ENCODE measurements around the gene CMIP. TPM values are rescaled to one million over a fixed set of nuclear protein-coding genes. Genes with fewer than 3 reads are reported as not detected.
A peak's percentile ranks its signal among the peaks of the same experiment; 100 is the strongest.

Gene CMIP
- total RNA-seq, 4 donors from 2014 or later, result 15.5 to 65.9 (median 20.2) TPM

DNA sequence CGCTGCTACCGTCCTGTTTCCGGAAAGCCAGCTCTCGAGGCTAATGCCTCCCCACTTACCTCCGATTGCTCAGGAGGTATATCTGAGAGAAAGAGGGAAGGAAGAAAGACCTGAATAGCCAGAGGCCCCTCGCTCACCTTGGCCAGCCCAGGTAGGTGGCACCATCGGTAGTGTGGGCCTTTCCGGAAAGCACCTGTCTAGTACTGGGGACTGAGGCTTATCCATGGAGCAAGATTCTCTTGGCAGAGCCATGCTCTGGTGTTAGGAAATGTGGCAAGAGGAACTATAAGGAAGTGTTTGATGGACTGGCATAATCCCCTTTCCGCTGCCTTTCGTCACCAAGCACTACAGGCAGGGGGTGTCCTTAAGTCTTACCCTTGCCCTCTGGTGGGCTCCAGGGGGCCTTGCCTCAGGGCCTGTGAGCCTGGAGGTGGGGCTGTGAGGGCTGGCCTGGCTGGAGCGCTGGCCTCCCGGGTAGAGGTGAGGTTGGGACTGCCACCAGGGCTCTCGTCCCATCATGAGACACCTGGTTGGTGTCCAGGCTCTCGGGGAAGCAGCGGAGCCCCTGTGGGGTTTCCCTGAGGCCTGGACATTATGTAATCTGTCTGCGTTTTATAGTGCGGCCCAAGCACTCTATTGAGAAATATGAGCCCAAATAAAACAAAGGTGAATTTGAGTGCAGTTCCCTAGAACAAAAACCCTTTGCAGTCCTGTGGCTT is 2.9 kb downstream of the CMIP start:
- Histone ChIP-seq H3K36me3 (no peaks in the 10 kb centered on the region), H3K9me3 (no peaks in the 10 kb centered on the region), H3K4me1 (peaks cover 34 to 41% of the 10 kb centered on the region in 2 donors), H3K27me3 (no peaks in the 10 kb centered on the region), H3K4me3 (replicated peaks in 1 of 3) (no peak overlapping the region), H3K27ac (peak overlapping the region; percentile 14 to 81 (median 77))
- intact Hi-C loops (cut with DNase I), result loop anchor here (5.0 kb wide), 1 partner anchor 95 kb away; no protein-coding TSS in a partner anchor
- DNase-seq, result peak; percentile 50 to 59
- WGBS, 2 donors, result 64% methylated on average over 14 to 15 of the region's 17 CpGs
- TF ChIP-seq, protein P1, sequence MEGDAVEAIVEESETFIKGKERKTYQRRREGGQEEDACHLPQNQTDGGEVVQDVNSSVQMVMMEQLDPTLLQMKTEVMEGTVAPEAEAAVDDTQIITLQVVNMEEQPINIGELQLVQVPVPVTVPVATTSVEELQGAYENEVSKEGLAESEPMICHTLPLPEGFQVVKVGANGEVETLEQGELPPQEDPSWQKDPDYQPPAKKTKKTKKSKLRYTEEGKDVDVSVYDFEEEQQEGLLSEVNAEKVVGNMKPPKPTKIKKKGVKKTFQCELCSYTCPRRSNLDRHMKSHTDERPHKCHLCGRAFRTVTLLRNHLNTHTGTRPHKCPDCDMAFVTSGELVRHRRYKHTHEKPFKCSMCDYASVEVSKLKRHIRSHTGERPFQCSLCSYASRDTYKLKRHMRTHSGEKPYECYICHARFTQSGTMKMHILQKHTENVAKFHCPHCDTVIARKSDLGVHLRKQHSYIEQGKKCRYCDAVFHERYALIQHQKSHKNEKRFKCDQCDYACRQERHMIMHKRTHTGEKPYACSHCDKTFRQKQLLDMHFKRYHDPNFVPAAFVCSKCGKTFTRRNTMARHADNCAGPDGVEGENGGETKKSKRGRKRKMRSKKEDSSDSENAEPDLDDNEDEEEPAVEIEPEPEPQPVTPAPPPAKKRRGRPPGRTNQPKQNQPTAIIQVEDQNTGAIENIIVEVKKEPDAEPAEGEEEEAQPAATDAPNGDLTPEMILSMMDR (IDR thresholded peaks at IDR 0.05), result no peak
- TF ChIP-seq POLR2A (IDR thresholded peaks at IDR 0.05), result no peak

DNA sequence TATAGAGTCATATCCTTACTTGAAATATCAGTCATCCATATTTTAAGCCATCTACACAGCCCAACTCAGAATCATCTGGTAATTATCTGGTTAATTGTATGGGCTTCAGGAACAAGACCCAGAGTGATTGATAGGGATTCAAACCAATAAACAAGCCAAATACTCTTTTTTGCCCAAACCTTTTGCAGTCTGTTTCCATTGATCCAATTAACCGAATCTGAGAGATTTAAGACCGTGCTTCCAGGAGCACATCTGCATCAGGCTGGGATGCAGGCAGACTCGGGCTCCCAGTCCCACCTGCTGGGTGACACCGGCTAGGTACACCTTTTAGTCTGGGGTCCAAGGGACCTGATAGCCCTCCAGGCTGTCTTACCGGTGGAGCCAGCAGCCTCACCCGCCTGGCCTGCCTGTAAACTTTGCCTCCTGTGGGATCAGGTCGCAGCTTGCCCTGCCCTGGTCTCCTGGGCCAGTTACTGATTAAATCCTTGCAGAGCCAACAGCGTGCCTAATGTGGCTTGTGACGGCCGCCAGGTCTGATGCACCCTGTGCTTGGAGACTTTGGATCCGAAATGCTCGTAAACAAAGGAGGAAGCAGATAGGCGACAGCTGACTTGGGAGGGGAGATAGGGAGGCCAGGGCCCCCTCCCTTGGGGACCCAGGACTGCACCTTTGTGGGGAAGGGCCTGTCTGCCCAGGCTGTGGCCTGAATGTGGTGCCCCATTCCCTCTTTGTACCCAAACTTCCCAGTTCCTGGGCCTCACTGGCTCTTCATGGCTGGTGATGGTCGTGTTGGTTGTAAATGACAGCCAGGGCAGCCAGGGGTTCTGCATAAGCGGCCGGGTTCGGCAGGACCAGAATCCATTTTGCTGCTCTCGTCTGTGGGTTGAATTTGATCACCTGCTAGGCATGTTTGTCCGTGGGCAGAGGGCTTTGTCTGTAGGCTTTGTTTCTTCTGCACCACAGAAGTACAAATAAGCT is 3.8 kb downstream of the CMIP start:
- Histone ChIP-seq H3K27ac (peak overlapping the region in 2 of 3 donors; percentile 77 to 81), H3K27me3 (no peaks in the 10 kb centered on the region), H3K4me1 (peaks cover 34 to 50% of the 10 kb centered on the region in 2 donors), H3K4me3 (replicated peaks in 1 of 3) (no peak overlapping the region), H3K9me3 (no peaks in the 10 kb centered on the region), H3K36me3 (no peaks in the 10 kb centered on the region)
- intact Hi-C loops (cut with DNase I), result loop anchor here (5.0 kb wide), 1 partner anchor 94 kb away; no protein-coding TSS in a partner anchor
- DNase-seq, result no peak
- 88% methylated on average over 16 to 17 of the region's 19 CpGs for WGBS, 2 donors
- TF ChIP-seq, protein P1 (IDR thresholded peaks at IDR 0.05), result no peak
- no peak for TF ChIP-seq POLR2A (IDR thresholded peaks at IDR 0.05)

GRCh38 chr16:81449241-81449640 is 4.6 kb downstream of the CMIP start:
- H3K9me3 ChIP-seq, result no peaks in the 10 kb centered on the region
- 95 to 99% methylated on average over 2 of the region's 2 CpGs for whole genome bisulfite sequencing, 2 donors
- intact Hi-C loops (cut with DNase I), result loop anchor here (5.0 kb wide), 1 partner anchor 93 kb away; no protein-coding TSS in a partner anchor
- H3K27ac ChIP-seq, result no peak overlapping the region
- no peaks in the 10 kb centered on the region for H3K36me3 ChIP-seq
- TF ChIP-seq, protein P1 (IDR thresholded peaks at IDR 0.05), result no peak
- TF ChIP-seq POLR2A (IDR thresholded peaks at IDR 0.05), result no peak
- no peak overlapping the region for H3K4me3 ChIP-seq (replicated peaks in 1 of 3)
- H3K4me1 ChIP-seq, result peaks cover 31 to 53% of the 10 kb centered on the region in 2 donors
- H3K27me3 ChIP-seq, result no peaks in the 10 kb centered on the region
- DNase-seq, result no peak

DNA sequence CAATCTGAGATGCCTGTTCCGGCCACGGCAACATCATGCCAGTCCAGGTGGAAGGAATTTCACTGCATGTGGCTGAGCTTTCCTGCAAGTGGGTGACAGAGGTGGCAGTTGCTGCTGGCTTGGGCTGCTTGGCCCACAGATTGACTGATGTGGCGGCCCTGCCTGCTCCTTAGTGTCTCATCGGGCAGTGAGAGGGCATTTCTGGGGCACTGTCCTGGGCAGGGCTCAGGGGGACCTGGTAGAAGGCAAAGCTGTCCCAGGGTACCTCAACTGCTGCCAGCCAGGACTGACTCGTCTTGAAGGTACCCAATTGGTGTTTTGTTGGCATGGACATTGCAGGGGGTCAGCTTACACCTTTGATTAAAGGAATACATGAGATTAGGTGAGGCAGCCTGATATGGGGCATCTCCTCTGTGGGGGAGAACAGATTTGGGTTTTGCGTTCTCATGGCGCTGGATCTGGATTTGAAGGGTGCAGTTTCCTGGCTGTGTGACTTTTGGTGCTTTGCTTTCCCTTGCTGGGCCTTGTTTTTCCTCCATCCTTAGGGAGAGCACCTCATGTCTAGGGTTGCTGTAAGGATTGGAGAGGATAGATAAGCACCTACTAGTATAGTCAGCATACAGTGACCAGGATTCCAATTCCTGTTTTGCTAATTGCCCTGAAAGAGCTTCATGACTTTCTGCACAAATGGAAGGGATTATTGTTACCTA is 5.4 kb downstream of the CMIP start:
- H3K36me3 ChIP-seq, result no peaks in the 10 kb centered on the region
- H3K27me3 ChIP-seq, result no peaks in the 10 kb centered on the region
- no peak overlapping the region for H3K4me3 ChIP-seq (replicated peaks in 1 of 3)
- H3K9me3 ChIP-seq, result no peaks in the 10 kb centered on the region
- intact Hi-C loops (cut with DNase I), result loop anchor here (5.0 kb wide), 1 partner anchor 92 kb away; no protein-coding TSS in a partner anchor
- 94 to 99% methylated on average over 5 to 7 of the region's 7 CpGs for WGBS, 2 donors
- H3K4me1 ChIP-seq, result peaks cover 31 to 53% of the 10 kb centered on the region in 2 donors
- no peak for DNase-seq
- no peak overlapping the region for H3K27ac ChIP-seq
- TF ChIP-seq POLR2A (IDR thresholded peaks at IDR 0.05), result no peak
- TF ChIP-seq, protein P1 (IDR thresholded peaks at IDR 0.05), result no peak

All from thyroid gland (tissue), 4 donors.